T-cell (primary cell): ENCODE data around the gene FGF19. TPM values are rescaled to one million over a fixed set of nuclear protein-coding genes. Genes with fewer than 3 reads are reported as not detected.

Experiments
- ATAC-seq, 4 experiments: fragments of 200-7000 bp in 3 of 4; fragments of 150-1000 bp in 1 of 4; cut with Tn5 transposase; replicated peaks in 1 of 4; 1 replicate in 3 of 4; 2 replicates in 1 of 4; pipeline ENCODE4 v1.10.0; 2021; ENCODE audit warnings: moderate library complexity in 3 of 4, mild to moderate bottlenecking in 2 of 4, moderate number of reproducible peaks in 1 of 4
- CTCF ChIA-PET, 2 donors: fragments of 300-600 bp; sonication (Branson Sonifier 250); formaldehyde crosslinking; loops; one replicate each; lab custom pipeline; 2022; ENCODE audit warnings: antibody characterized with exemption in 2 of 2; lab: Charles Lee
- POLR2A ChIA-PET, 2 donors: fragments of 300-600 bp; sonication (Branson Sonifier 250); formaldehyde crosslinking; loops; one replicate each; lab custom pipeline; 2022; ENCODE audit warnings: antibody characterized with exemption in 2 of 2; lab: Charles Lee
- DNase-seq, 35 experiments: peaks; one replicate each; pipeline versions ENCODE4 v3.0.0 to v3.0.0-alpha.2; 2013 to 2023
- H3K27ac ChIP-seq: one replicate; pipeline ENCODE4 v1.5.1; 2013; ENCODE audit warnings: low read length
- H3K27me3 ChIP-seq, 2 experiments: replicated peaks in 1 of 2; 1 replicate in 1 of 2; 2 replicates in 1 of 2; pipeline versions ENCODE4 v1.6.1 to v1.7.0; 2013; ENCODE audit warnings: low read length in 1 of 2, mixed read lengths in 1 of 2; ENCODE audit not compliant: control insufficient read depth in 2 of 2, insufficient read depth in 2 of 2; ENCODE audit errors: extremely low read depth in 1 of 2
- H3K36me3 ChIP-seq, 2 donors: 1 replicate in 1 of 2; 2 replicates in 1 of 2; pipeline versions ENCODE4 v1.6.1 to v1.7.0; 2013; ENCODE audit warnings: low read length in 1 of 2; ENCODE audit not compliant: control insufficient read depth in 2 of 2, insufficient read depth in 1 of 2; ENCODE audit errors: extremely low read depth in 1 of 2
- H3K4me1 ChIP-seq, 2 experiments: 1 replicate in 1 of 2; 2 replicates in 1 of 2; pipeline versions ENCODE4 v1.6.1 to v1.7.0; 2013; ENCODE audit warnings: low read length in 2 of 2, mixed read lengths in 1 of 2; ENCODE audit not compliant: insufficient read depth in 2 of 2, control insufficient read depth in 1 of 2; ENCODE audit errors: extremely low read depth in 1 of 2
- H3K4me3 ChIP-seq, 2 donors: 1 replicate in 1 of 2; 2 replicates in 1 of 2; pipeline versions ENCODE4 v1.5.1 to v1.7.0; 2013; ENCODE audit warnings: mild to moderate bottlenecking in 2 of 2, low read length in 1 of 2, moderate library complexity in 1 of 2; ENCODE audit not compliant: control insufficient read depth in 1 of 2; ENCODE audit errors: extremely low read depth in 1 of 2
- H3K9me3 ChIP-seq: 2 replicates; pipeline ENCODE4 v1.7.0; 2013
- H3K27ac Mint-ChIP-seq, 2 donors: one replicate each; pipeline ENCODE4 v1.8.0; 2020 to 2021; ENCODE audit warnings: mild to moderate bottlenecking in 2 of 2, mixed read lengths in 2 of 2
- H3K27me3 Mint-ChIP-seq, 2 donors: one replicate each; pipeline ENCODE4 v1.8.0; 2021 to 2022; ENCODE audit warnings: mixed read lengths in 2 of 2
- H3K36me3 Mint-ChIP-seq: one replicate; pipeline ENCODE4 v1.8.0; 2021; ENCODE audit warnings: mixed read lengths
- H3K4me1 Mint-ChIP-seq, 3 donors: one replicate each; pipeline ENCODE4 v1.8.0; 2020 to 2022; ENCODE audit warnings: mixed read lengths in 3 of 3, mild to moderate bottlenecking in 1 of 3
- H3K4me3 Mint-ChIP-seq, 3 donors: one replicate each; pipeline ENCODE4 v1.8.0; 2020 to 2022; ENCODE audit warnings: mild to moderate bottlenecking in 3 of 3, mixed read lengths in 3 of 3, moderate library complexity in 3 of 3
- H3K9me3 Mint-ChIP-seq, 3 donors: one replicate each; pipeline ENCODE4 v1.8.0; 2020 to 2022; ENCODE audit warnings: mixed read lengths in 3 of 3
- WGBS: methylation state at CpG from one replicate; pipeline ENCODE4 v1.1.5; 2013; ENCODE audit warnings: missing lambda C conversion rate; ENCODE audit not compliant: insufficient coverage; 5-methylcytosine and 5-hydroxymethylcytosine counted together
- total RNA-seq, 35 experiments: library from RNA in 6 of 35; stranded (reverse) in 6 of 35; fragments of 120-200 nt in 1 of 35; gene quantifications; one replicate each; pipeline versions ENCODE4 v1.2.1 to v1.2.4 and lab custom pipeline; 2013 to 2026

FGF19 gene
- total RNA-seq, 5 donors from 2014 or later (not counting 1 experiment from before 2014, with no cell fraction given): 0.09 TPM; not detected in 4

DNA sequence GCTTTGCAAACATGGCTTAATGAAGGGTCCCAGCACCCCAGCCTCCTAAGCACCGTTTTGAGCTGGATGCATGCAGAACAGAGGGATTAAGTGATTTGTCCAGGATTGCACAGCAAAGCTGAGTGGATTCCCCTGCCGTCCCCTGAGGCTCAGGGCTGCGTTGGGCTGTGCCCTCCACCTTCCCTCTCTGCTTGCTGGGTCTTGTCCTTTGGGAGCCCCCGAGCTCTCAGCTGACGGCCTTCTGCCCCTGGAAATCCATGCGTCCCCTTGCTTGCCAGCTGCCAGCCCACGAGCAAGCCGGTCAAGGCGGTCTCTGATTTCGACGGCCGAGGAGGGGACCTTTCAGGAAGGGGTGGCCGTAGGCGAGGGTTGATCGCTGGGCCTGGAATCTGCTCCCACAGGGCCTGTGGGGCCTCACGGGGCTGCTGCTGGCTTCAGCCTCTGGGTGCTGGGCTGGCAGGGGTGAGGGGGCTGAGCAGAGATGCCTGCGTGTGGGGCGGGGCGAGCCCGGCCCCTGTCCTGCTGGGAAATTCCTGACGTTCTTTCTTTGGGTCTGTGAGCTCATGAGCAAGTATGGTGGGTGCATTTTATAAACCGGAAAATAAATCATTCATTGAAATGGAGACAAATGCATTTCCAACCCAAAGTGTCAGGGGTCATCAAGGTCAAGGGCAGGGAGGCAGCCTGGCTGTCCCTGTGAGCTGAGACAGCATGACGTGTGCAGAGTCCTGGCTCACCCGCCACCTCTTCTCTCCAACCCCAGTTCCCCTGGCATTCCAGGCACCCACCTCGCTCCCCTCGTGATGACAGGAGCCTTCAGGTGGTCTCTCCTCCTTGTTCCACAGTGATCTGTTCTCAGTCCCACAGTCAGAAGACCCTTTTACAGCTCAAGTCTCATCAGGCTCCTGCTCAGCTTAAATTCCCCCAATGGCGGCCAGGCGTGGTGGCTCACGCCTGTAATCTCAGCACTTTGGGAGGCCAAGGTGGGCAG, 43.2 kb upstream of the FGF19 start:
- Mint-ChIP-seq H3K4me1 (no peaks in the 10 kb centered on the region), H3K9me3 (no peaks in the 10 kb centered on the region), H3K4me3 (no peak overlapping the region), H3K27me3 (peaks cover 18 to 28% of the 10 kb centered on the region in 2 donors), H3K36me3 (no peaks in the 10 kb centered on the region), H3K27ac (no peak overlapping the region)
- no peaks in the 10 kb centered on the region for H3K9me3 ChIP-seq
- ChIA-PET CTCF (no interaction called here), POLR2A (interaction anchor here in 1 of 2 donors (0.6 kb wide), 1 partner anchor 540 kb away, joined by 3 read pairs; no protein-coding TSS in a partner anchor)
- no peaks in the 10 kb centered on the region for H3K36me3 ChIP-seq
- H3K4me1 ChIP-seq: no peaks in the 10 kb centered on the region
- ATAC-seq (no peak), DNase-seq (no peak)
- WGBS: 67% methylated on average over 28 of the region's 29 CpGs
- H3K27me3 ChIP-seq: peaks cover 4 to 48% of the 10 kb centered on the region in 2 experiments
- H3K4me3 ChIP-seq: no peak overlapping the region
- H3K27ac ChIP-seq: no peak overlapping the region

DNA sequence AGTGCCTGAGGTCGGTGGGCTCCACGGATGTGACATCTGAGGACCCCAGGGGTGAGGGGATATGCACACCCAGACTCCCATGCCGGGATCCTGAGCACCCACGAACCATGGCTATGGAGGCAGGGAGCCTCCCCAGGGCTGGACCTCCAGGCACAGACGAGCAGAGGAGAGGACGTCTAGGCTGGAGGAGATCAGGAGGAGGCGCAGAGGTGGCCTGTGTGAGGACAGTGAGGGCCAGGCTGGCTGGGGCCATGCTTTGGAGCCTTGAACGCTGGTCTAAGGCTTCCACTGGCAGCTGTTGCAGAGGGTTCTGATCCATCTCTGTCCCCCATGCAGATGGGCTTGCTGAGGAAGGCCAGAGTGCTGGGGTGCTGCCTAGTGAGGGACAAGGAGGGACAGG, 42.3 kb upstream of the FGF19 start:
- ChIA-PET POLR2A (interaction anchor here in 1 of 2 donors (0.6 kb wide), 1 partner anchor 541 kb away, joined by 3 read pairs; no protein-coding TSS in a partner anchor), CTCF (no interaction called here)
- Histone ChIP-seq H3K4me1 (no peaks in the 10 kb centered on the region), H3K27ac (no peak overlapping the region), H3K4me3 (no peak overlapping the region), H3K27me3 (peaks cover 4 to 46% of the 10 kb centered on the region in 2 experiments), H3K36me3 (no peaks in the 10 kb centered on the region), H3K9me3 (no peaks in the 10 kb centered on the region)
- ATAC-seq (no peak), DNase-seq (no peak)
- 61% methylated on average over 8 of the region's 8 CpGs for WGBS
- peaks cover 18 to 28% of the 10 kb centered on the region in 2 donors for H3K27me3 Mint-ChIP-seq
- no peaks in the 10 kb centered on the region for H3K9me3 Mint-ChIP-seq
- H3K4me1 Mint-ChIP-seq: no peaks in the 10 kb centered on the region
- no peak overlapping the region for H3K27ac Mint-ChIP-seq
- H3K36me3 Mint-ChIP-seq: no peaks in the 10 kb centered on the region
- no peak overlapping the region for H3K4me3 Mint-ChIP-seq

DNA sequence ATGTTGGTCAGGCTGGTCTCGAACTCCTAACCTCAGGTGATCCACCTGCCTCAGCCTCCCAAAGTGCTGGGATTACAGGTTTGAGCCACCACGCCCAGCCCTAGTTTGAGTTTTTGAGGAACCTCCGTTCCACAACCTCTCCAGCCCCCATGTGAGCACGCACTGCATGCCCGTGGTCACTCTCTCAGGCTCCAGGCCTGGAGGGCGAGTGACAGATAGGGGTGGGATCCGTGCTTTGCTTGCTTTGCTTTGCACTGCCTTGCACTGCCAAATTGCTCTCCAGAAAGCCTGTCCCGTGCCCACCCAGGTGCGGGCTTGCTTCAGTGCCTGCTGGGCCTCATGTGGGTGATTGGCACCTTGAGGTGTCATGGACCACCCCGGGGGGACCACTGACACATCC, 41.4 kb upstream of the FGF19 start:
- H3K4me1 Mint-ChIP-seq: no peaks in the 10 kb centered on the region
- Histone ChIP-seq H3K36me3 (no peaks in the 10 kb centered on the region), H3K27ac (no peak overlapping the region), H3K9me3 (no peaks in the 10 kb centered on the region), H3K4me1 (no peaks in the 10 kb centered on the region), H3K4me3 (no peak overlapping the region), H3K27me3 (peaks cover 3 to 38% of the 10 kb centered on the region in 2 experiments)
- H3K4me3 Mint-ChIP-seq: no peak overlapping the region
- ChIA-PET POLR2A (no interaction called here), CTCF (no interaction called here)
- H3K27ac Mint-ChIP-seq: no peak overlapping the region
- WGBS: 79% methylated on average over 4 of the region's 10 CpGs
- ATAC-seq: no peak
- H3K27me3 Mint-ChIP-seq: peaks cover 18 to 28% of the 10 kb centered on the region in 2 donors
- no peak for DNase-seq
- no peaks in the 10 kb centered on the region for H3K9me3 Mint-ChIP-seq
- no peaks in the 10 kb centered on the region for H3K36me3 Mint-ChIP-seq

DNA sequence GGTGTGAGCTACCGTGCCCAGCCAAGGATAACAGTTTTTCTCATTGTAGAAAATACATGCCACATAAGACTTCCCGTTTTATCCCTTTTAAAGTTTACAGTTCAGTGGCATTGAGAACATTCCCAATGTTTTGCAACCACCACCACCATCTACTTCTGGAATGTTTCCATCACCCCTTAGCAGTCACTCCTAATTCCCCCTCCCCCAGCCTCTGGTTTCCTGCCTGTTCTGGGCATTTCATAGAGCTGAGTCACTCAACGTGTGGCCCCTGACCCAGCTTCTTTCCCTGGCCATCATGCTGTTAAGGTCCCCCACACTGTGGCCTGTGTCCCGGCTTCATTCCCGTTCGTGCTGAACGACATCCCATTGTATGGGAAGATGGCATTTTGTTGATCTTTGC, 40.6 kb upstream of the FGF19 start:
- H3K27ac ChIP-seq: no peak overlapping the region
- Mint-ChIP-seq H3K27ac (no peak overlapping the region), H3K36me3 (no peaks in the 10 kb centered on the region), H3K4me1 (no peaks in the 10 kb centered on the region), H3K9me3 (peaks cover 0 to 1% (median 0%) of the 10 kb centered on the region in 3 donors), H3K4me3 (no peak overlapping the region), H3K27me3 (peaks cover 18 to 28% of the 10 kb centered on the region in 2 donors)
- ATAC-seq: no peak
- H3K4me1 ChIP-seq: no peaks in the 10 kb centered on the region
- ChIA-PET CTCF (no interaction called here), POLR2A (no interaction called here)
- no peak for DNase-seq
- WGBS: 67% methylated on average over 6 of the region's 7 CpGs
- H3K36me3 ChIP-seq: no peaks in the 10 kb centered on the region
- H3K9me3 ChIP-seq: no peaks in the 10 kb centered on the region
- H3K27me3 ChIP-seq: peaks cover 3 to 32% of the 10 kb centered on the region in 2 experiments
- no peak overlapping the region for H3K4me3 ChIP-seq

DNA sequence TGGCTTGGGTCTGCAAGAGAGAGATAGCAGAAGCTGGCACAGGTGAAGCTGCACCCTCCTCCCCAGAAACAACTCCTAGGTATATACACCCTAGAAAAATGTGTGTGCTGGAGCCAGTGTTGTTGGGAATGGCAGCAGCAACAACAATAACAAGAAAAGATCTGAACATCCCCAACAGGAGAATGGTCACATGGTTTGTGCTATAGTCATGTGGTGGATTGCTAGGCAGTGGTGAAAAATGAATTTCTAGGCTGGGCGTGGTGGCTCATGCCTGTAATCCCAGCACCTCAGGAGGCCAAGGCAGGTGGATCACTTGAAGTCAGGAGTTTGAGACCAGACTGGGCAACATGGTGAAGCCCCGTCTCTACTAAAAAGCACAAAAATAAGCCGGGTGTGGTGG, 31.0 kb upstream of the FGF19 start:
- Mint-ChIP-seq H3K27ac (no peak overlapping the region), H3K27me3 (peaks cover 11 to 18% of the 10 kb centered on the region in 2 donors), H3K9me3 (peaks cover 0 to 16% (median 5%) of the 10 kb centered on the region in 3 donors), H3K4me3 (no peak overlapping the region), H3K36me3 (no peaks in the 10 kb centered on the region), H3K4me1 (no peaks in the 10 kb centered on the region)
- Histone ChIP-seq H3K9me3 (no peaks in the 10 kb centered on the region), H3K4me3 (no peak overlapping the region), H3K27me3 (peaks cover 0 to 44% of the 10 kb centered on the region in 2 experiments), H3K36me3 (no peaks in the 10 kb centered on the region), H3K4me1 (no peaks in the 10 kb centered on the region), H3K27ac (no peak overlapping the region)
- ChIA-PET CTCF (no interaction called here), POLR2A (no interaction called here)
- DNase-seq: no peak
- ATAC-seq: no peak
- 90% methylated on average over 1 of the region's 3 CpGs for WGBS

DNA sequence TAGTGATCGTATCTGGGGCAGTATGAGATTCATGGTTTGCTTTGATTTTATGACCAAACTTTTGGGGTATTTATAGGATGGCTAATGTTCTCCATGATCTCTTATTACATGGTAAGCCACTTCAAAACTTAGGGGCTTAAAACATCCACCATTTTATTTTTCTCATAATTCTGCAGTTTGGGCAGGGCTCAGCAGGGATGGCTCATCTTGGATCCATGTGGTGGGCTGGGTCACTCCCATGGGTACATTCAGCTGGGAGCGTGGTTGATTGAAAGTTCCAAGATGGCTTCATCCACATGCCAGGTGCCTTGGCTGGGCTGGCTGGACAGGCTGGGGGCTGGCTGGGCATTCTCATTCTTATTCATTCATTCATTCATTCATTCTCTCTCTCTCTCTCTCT, 30.5 kb upstream of the FGF19 start:
- ATAC-seq: no peak
- Histone ChIP-seq H3K36me3 (no peaks in the 10 kb centered on the region), H3K27me3 (peaks cover 0 to 48% of the 10 kb centered on the region in 2 experiments), H3K4me3 (peak overlapping the region in 1 of 2 donors; percentile 27), H3K9me3 (no peaks in the 10 kb centered on the region), H3K27ac (no peak overlapping the region), H3K4me1 (no peaks in the 10 kb centered on the region)
- H3K36me3 Mint-ChIP-seq: no peaks in the 10 kb centered on the region
- ChIA-PET CTCF (no interaction called here), POLR2A (no interaction called here)
- H3K27ac Mint-ChIP-seq: no peak overlapping the region
- H3K4me1 Mint-ChIP-seq: no peaks in the 10 kb centered on the region
- WGBS: 100% methylated on average over 1 of the region's 2 CpGs
- H3K9me3 Mint-ChIP-seq: peaks cover 0 to 14% (median 5%) of the 10 kb centered on the region in 3 donors
- H3K4me3 Mint-ChIP-seq: no peak overlapping the region
- DNase-seq: no peak
- H3K27me3 Mint-ChIP-seq: peaks cover 11 to 21% of the 10 kb centered on the region in 2 donors
